Measurements from ENCODE around the gene CCDC183. TPM values are rescaled to one million over a fixed set of nuclear protein-coding genes. Genes with fewer than 3 reads are reported as not detected.

Gene CCDC183
- total and polyA plus RNA-seq, 10 of the 15 experiments (the other 5 are each of a cell fraction or from before 2014, with no cell fraction given) = 0.04 to 1.2 (median 0.55) TPM; not detected in 5

GRCh38 chr9:136857166-136857565 is 61.0 kb downstream of the CCDC183 start:
- BruUV-seq (replicated peaks) = no TSS peak
- H3K9me3 ChIP-seq (replicated peaks; ENCODE audit: control insufficient read depth, insufficient read depth, low read length) = no peaks in the 10 kb centered on the region

More at GRCh38 chr9:136857166-136857565, 61.0 kb downstream of the CCDC183 start:
- H3K79me2 ChIP-seq (ENCODE audit: control insufficient read depth, insufficient read depth, low read length) = no peaks in the 10 kb centered on the region
- no peak overlapping the region for H3K27ac ChIP-seq (ENCODE audit: control insufficient read depth, insufficient read depth)
- ChIA-PET POLR2A (no interaction called here), CTCF (no interaction called here), SMC1A (ENCODE audit: uncharacterized antibody, unreplicated experiment) (no interaction called here), RAD21 (ENCODE audit: unreplicated experiment) (interaction anchor here (0.6 kb wide), 1 partner anchor 22 kb away, joined by 3 read pairs; no protein-coding TSS in a partner anchor)
- in situ Hi-C loops (cut with MboI) = no loop called here
- no peak for FAIRE-seq
- H4K20me1 ChIP-seq (ENCODE audit: control insufficient read depth, insufficient read depth) = no peaks in the 10 kb centered on the region
- no peak for TF ChIP-seq ZNF384 (IDR thresholded peaks at IDR 0.05; ENCODE audit: borderline replicate concordance, low read depth, low read length)
- no peak for TF ChIP-seq HSF1 (IDR thresholded peaks at IDR 0.05; ENCODE audit: low read depth, low read length)
- TF ChIP-seq BACH1 (IDR thresholded peaks at IDR 0.05; ENCODE audit: borderline replicate concordance) = no peak
- no peak for TF ChIP-seq BMI1 (IDR thresholded peaks at IDR 0.05; ENCODE audit: borderline replicate concordance)
- TF ChIP-seq, protein P1, sequence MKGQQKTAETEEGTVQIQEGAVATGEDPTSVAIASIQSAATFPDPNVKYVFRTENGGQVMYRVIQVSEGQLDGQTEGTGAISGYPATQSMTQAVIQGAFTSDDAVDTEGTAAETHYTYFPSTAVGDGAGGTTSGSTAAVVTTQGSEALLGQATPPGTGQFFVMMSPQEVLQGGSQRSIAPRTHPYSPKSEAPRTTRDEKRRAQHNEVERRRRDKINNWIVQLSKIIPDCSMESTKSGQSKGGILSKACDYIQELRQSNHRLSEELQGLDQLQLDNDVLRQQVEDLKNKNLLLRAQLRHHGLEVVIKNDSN (IDR thresholded peaks at IDR 0.05; ENCODE audit: borderline replicate concordance, extremely low read length, insufficient read depth, low read depth, low read length) = no peak
- no peak for TF ChIP-seq NFIC (IDR thresholded peaks at IDR 0.05; ENCODE audit: low read depth, low read length)
- TF ChIP-seq PAX5 (IDR thresholded peaks at IDR 0.05; ENCODE audit: borderline replicate concordance, low read depth, low read length) = no peak
- TF ChIP-seq SUZ12 (IDR thresholded peaks at IDR 0.05; ENCODE audit: unreplicated experiment) = no peak
- TF ChIP-seq SMARCA5 (IDR thresholded peaks at IDR 0.05) = no peak
- H3K36me3 ChIP-seq (ENCODE audit: control insufficient read depth in 2 of 2, insufficient read depth in 2 of 2, low read length in 1 of 2) = peaks cover 0 to 6% of the 10 kb centered on the region in 2 experiments; a peak in 2 of 4 replicates
- H2AFZ ChIP-seq (ENCODE audit: control insufficient read depth, low read depth, low read length) = no peak overlapping the region
- H3K4me1 ChIP-seq (ENCODE audit: control insufficient read depth, insufficient read depth, low read length) = no peaks in the 10 kb centered on the region
- 83% methylated on average over 19 of the region's 19 CpGs for WGBS (ENCODE audit: insufficient coverage, insufficient replicate concordance, low lambda C conversion rate, missing lambda C conversion rate)
- no peak overlapping the region for H3K4me2 ChIP-seq (ENCODE audit: control insufficient read depth, insufficient read depth)
- H3K27me3 ChIP-seq (replicated peaks in 1 of 2; ENCODE audit: control insufficient read depth in 2 of 2, insufficient read depth in 2 of 2, low read length in 1 of 2) = no peaks in the 10 kb centered on the region
- H3K4me3 ChIP-seq = no peak overlapping the region
- ATAC-seq = no peak
- no peak for DNase-seq (ENCODE audit: low read depth, low spot score)
- intact Hi-C loops (cut with micrococcal nuclease; ENCODE audit: unreplicated experiment) = no loop called here
- H3K9ac ChIP-seq (ENCODE audit: control insufficient read depth, insufficient read depth, low read length) = no peak overlapping the region

Small RNA genes lying within 50 kb of the gene (microRNA-seq; reads per million reads assigned to microRNA genes)
- gene MIR4292 = not detected
- gene MIR6722 = not detected

Small RNA genes lying within 50 kb of the gene (small RNA-seq; reads per million reads assigned to genes)
- not detected for gene AL355987.2
- gene ATP6V1G1P3 = not detected
- not detected for gene MIR4292
- not detected for gene MIR6722

Other genes starting within 250 kb of the CCDC183 start
Only the 7 nearest of the 24 such genes appear.
- not detected in 2 replicates for gene LCN6, start 47.8 kb upstream of the CCDC183 start, total RNA-seq (2014; rRNA removed)
- not detected in 2 replicates for gene LCN6, start 47.8 kb upstream of the CCDC183 start, total RNA-seq (2014; rRNA removed; fragmentation: Illumina TruSeq; extraction: Trizol)
- gene LCN6, start 47.8 kb upstream of the CCDC183 start, total RNA-seq (2021) = not detected in 2 replicates
- gene LCN6, start 47.8 kb upstream of the CCDC183 start, polyA plus RNA-seq (2011; rRNA removed) = not detected in 2 replicates
- not detected in 2 replicates for gene LCN6, start 47.8 kb upstream of the CCDC183 start, polyA plus RNA-seq (2014; fragmentation: Illumina TruSeq; extraction: Trizol)
- gene LCN6, start 47.8 kb upstream of the CCDC183 start, polyA plus RNA-seq (2014; fragmentation: Nextera tagmentation; extraction: Ambion mirVana) = not detected
- not detected in 2 replicates for gene LCN6, start 47.8 kb upstream of the CCDC183 start, polyA plus RNA-seq (2014; rRNA removed)
- gene LCN6, start 47.8 kb upstream of the CCDC183 start, polyA plus RNA-seq (2016; fragmentation: Nextera tagmentation; extraction: Ambion mirVana) = not detected
- not detected in 2 replicates for gene LCN8, start 38.1 kb upstream of the CCDC183 start, total RNA-seq (2014; rRNA removed)
- gene LCN8, start 38.1 kb upstream of the CCDC183 start, total RNA-seq (2014; rRNA removed; fragmentation: Illumina TruSeq; extraction: Trizol) = not detected in 2 replicates
- gene LCN8, start 38.1 kb upstream of the CCDC183 start, total RNA-seq (2021) = not detected in 2 replicates
- gene LCN8, start 38.1 kb upstream of the CCDC183 start, polyA plus RNA-seq (2011; rRNA removed) = not detected in 2 replicates
- not detected in 2 replicates for gene LCN8, start 38.1 kb upstream of the CCDC183 start, polyA plus RNA-seq (2014; fragmentation: Illumina TruSeq; extraction: Trizol)
- gene LCN8, start 38.1 kb upstream of the CCDC183 start, polyA plus RNA-seq (2014; fragmentation: Nextera tagmentation; extraction: Ambion mirVana) = not detected
- not detected in 2 replicates for gene LCN8, start 38.1 kb upstream of the CCDC183 start, polyA plus RNA-seq (2014; rRNA removed)
- gene LCN8, start 38.1 kb upstream of the CCDC183 start, polyA plus RNA-seq (2016; fragmentation: Nextera tagmentation; extraction: Ambion mirVana) = not detected
- gene LCN15, start 31.8 kb upstream of the CCDC183 start, total RNA-seq (2014; rRNA removed) = 0.22 TPM in 1 of 2 replicates, not detected in the other
- not detected in 2 replicates for gene LCN15, start 31.8 kb upstream of the CCDC183 start, total RNA-seq (2014; rRNA removed; fragmentation: Illumina TruSeq; extraction: Trizol)
- not detected in 2 replicates for gene LCN15, start 31.8 kb upstream of the CCDC183 start, total RNA-seq (2021)
- gene LCN15, start 31.8 kb upstream of the CCDC183 start, polyA plus RNA-seq (2011; rRNA removed) = not detected in 2 replicates
- gene LCN15, start 31.8 kb upstream of the CCDC183 start, polyA plus RNA-seq (2014; fragmentation: Illumina TruSeq; extraction: Trizol) = not detected in 2 replicates
- gene LCN15, start 31.8 kb upstream of the CCDC183 start, polyA plus RNA-seq (2014; fragmentation: Nextera tagmentation; extraction: Ambion mirVana) = not detected
- gene LCN15, start 31.8 kb upstream of the CCDC183 start, polyA plus RNA-seq (2014; rRNA removed) = 0.11 TPM in 1 of 2 replicates, not detected in the other
- gene LCN15, start 31.8 kb upstream of the CCDC183 start, polyA plus RNA-seq (2016; fragmentation: Nextera tagmentation; extraction: Ambion mirVana) = under 1 TPM; 0.37 to 0.50 TPM
- gene TMEM141, start 5.0 kb upstream of the CCDC183 start, total RNA-seq (2014; rRNA removed) = 42.5 and 43.1 TPM in 2 replicates
- gene TMEM141, start 5.0 kb upstream of the CCDC183 start, total RNA-seq (2014; rRNA removed; fragmentation: Illumina TruSeq; extraction: Trizol) = 27.4 and 29.2 TPM in 2 replicates
- gene TMEM141, start 5.0 kb upstream of the CCDC183 start, total RNA-seq (2021) = 31.1 and 36.1 TPM in 2 replicates
- gene TMEM141, start 5.0 kb upstream of the CCDC183 start, polyA plus RNA-seq (2011; rRNA removed) = 11.0 and 20.2 TPM in 2 replicates
- gene TMEM141, start 5.0 kb upstream of the CCDC183 start, polyA plus RNA-seq (2014; fragmentation: Illumina TruSeq; extraction: Trizol) = 15.2 and 38.1 TPM in 2 replicates
- gene TMEM141, start 5.0 kb upstream of the CCDC183 start, polyA plus RNA-seq (2014; fragmentation: Nextera tagmentation; extraction: Ambion mirVana) = 10 to 100 TPM in 1 of 2 experiments, 1 to 10 TPM in 1; 7.8 to 13.3 TPM
- 37.7 and 43.5 TPM in 2 replicates for gene TMEM141, start 5.0 kb upstream of the CCDC183 start, polyA plus RNA-seq (2014; rRNA removed)
- 10 to 100 TPM; 46.7 to 48.6 TPM for gene TMEM141, start 5.0 kb upstream of the CCDC183 start, polyA plus RNA-seq (2016; fragmentation: Nextera tagmentation; extraction: Ambion mirVana)
- gene RABL6, start 11.6 kb downstream of the CCDC183 start, total RNA-seq (2014; rRNA removed) = 75.9 and 88.4 TPM in 2 replicates
- 38.7 and 44.4 TPM in 2 replicates for gene RABL6, start 11.6 kb downstream of the CCDC183 start, total RNA-seq (2014; rRNA removed; fragmentation: Illumina TruSeq; extraction: Trizol)
- 125 and 134 TPM in 2 replicates for gene RABL6, start 11.6 kb downstream of the CCDC183 start, total RNA-seq (2021)
- gene RABL6, start 11.6 kb downstream of the CCDC183 start, polyA plus RNA-seq (2011; rRNA removed) = 25.5 and 45.8 TPM in 2 replicates
- 21.6 and 38.4 TPM in 2 replicates for gene RABL6, start 11.6 kb downstream of the CCDC183 start, polyA plus RNA-seq (2014; fragmentation: Illumina TruSeq; extraction: Trizol)
- gene RABL6, start 11.6 kb downstream of the CCDC183 start, polyA plus RNA-seq (2014; fragmentation: Nextera tagmentation; extraction: Ambion mirVana) = 1 to 10 TPM; 1.4 to 5.4 TPM
- gene RABL6, start 11.6 kb downstream of the CCDC183 start, polyA plus RNA-seq (2014; rRNA removed) = 84.7 and 92.1 TPM in 2 replicates
- 10 to 100 TPM; 16.4 to 41.0 TPM for gene RABL6, start 11.6 kb downstream of the CCDC183 start, polyA plus RNA-seq (2016; fragmentation: Nextera tagmentation; extraction: Ambion mirVana)
- 0.98 and 1.2 TPM in 2 replicates for gene AJM1, start 46.1 kb downstream of the CCDC183 start, total RNA-seq (2014; rRNA removed)
- 0.27 and 0.46 TPM in 2 replicates for gene AJM1, start 46.1 kb downstream of the CCDC183 start, total RNA-seq (2014; rRNA removed; fragmentation: Illumina TruSeq; extraction: Trizol)
- gene AJM1, start 46.1 kb downstream of the CCDC183 start, total RNA-seq (2021) = 1.9 and 2.5 TPM in 2 replicates
- 0.55 and 1.2 TPM in 2 replicates for gene AJM1, start 46.1 kb downstream of the CCDC183 start, polyA plus RNA-seq (2011; rRNA removed)
- gene AJM1, start 46.1 kb downstream of the CCDC183 start, polyA plus RNA-seq (2014; fragmentation: Illumina TruSeq; extraction: Trizol) = 0.06 TPM in 1 of 2 replicates, not detected in the other
- not detected for gene AJM1, start 46.1 kb downstream of the CCDC183 start, polyA plus RNA-seq (2014; fragmentation: Nextera tagmentation; extraction: Ambion mirVana)
- 1.6 and 2.7 TPM in 2 replicates for gene AJM1, start 46.1 kb downstream of the CCDC183 start, polyA plus RNA-seq (2014; rRNA removed)
- gene AJM1, start 46.1 kb downstream of the CCDC183 start, polyA plus RNA-seq (2016; fragmentation: Nextera tagmentation; extraction: Ambion mirVana) = under 1 TPM; 0.54 to 0.82 TPM
- gene PHPT1, start 53.1 kb downstream of the CCDC183 start, total RNA-seq (2014; rRNA removed) = 123 and 124 TPM in 2 replicates
- 59.6 and 70.6 TPM in 2 replicates for gene PHPT1, start 53.1 kb downstream of the CCDC183 start, total RNA-seq (2014; rRNA removed; fragmentation: Illumina TruSeq; extraction: Trizol)
- 131 and 132 TPM in 2 replicates for gene PHPT1, start 53.1 kb downstream of the CCDC183 start, total RNA-seq (2021)
- gene PHPT1, start 53.1 kb downstream of the CCDC183 start, polyA plus RNA-seq (2011; rRNA removed) = 39.9 and 90.2 TPM in 2 replicates
- gene PHPT1, start 53.1 kb downstream of the CCDC183 start, polyA plus RNA-seq (2014; fragmentation: Illumina TruSeq; extraction: Trizol) = 7.1 and 56.2 TPM in 2 replicates
- gene PHPT1, start 53.1 kb downstream of the CCDC183 start, polyA plus RNA-seq (2014; fragmentation: Nextera tagmentation; extraction: Ambion mirVana) = 100 to 1,000 TPM; 169 to 200 TPM
- 148 and 151 TPM in 2 replicates for gene PHPT1, start 53.1 kb downstream of the CCDC183 start, polyA plus RNA-seq (2014; rRNA removed)
- gene PHPT1, start 53.1 kb downstream of the CCDC183 start, polyA plus RNA-seq (2016; fragmentation: Nextera tagmentation; extraction: Ambion mirVana) = 100 to 1,000 TPM; 306 to 323 TPM